Measurements from ENCODE around the gene HOXB3. TPM values are rescaled to one million over a fixed set of nuclear protein-coding genes. Genes with fewer than 3 reads are reported as not detected.

HOXB3 gene
- total RNA-seq, 3 donors from 2014 or later = 13.8 to 36.7 (median 14.4) TPM

GRCh38 chr17:48615963-48616716 is 26.1 kb upstream of the HOXB3 start:
- Histone ChIP-seq H3K27ac (no peak overlapping the region), H3K4me1 (no peaks in the 10 kb centered on the region), H3K4me3 (no peak overlapping the region), H3K27me3 (peaks cover 25 to 100% of the 10 kb centered on the region in 2 donors), H3K36me3 (no peaks in the 10 kb centered on the region), H3K9me3 (no peaks in the 10 kb centered on the region)
- DNase-seq (ENCODE audit: low spot score in 2 of 2) = no peak
- no peak for TF ChIP-seq POLR2A (IDR thresholded peaks at IDR 0.05)
- TF ChIP-seq POLR2AphosphoS5 (IDR thresholded peaks at IDR 0.05) = no peak
- TF ChIP-seq CTCF (IDR thresholded peaks at IDR 0.05) = no peak
- intact Hi-C loops (cut with DNase I; ENCODE audit: low total_unique reads) = no loop called here

GRCh38 chr17:48615047-48615962 is 25.3 kb upstream of the HOXB3 start, which contains the start of gene HOXB8:
TSS of gene HOXB8 (minus strand) at chr17:48615292. CDS start at chr17:48614704, 588 bp downstream.
- no peak within 1 kb of the TSS for H3K27ac ChIP-seq
- peak within 1 kb of the TSS; percentile 54 to 78 (median 68) for H3K4me3 ChIP-seq
- H3K36me3 ChIP-seq = no peaks in the 10 kb centered on the region
- TF ChIP-seq POLR2A (IDR thresholded peaks at IDR 0.05) (no peak), POLR2AphosphoS5 (IDR thresholded peaks at IDR 0.05) (no peak), CTCF (IDR thresholded peaks at IDR 0.05) (no peak)
- no peaks in the 10 kb centered on the region for H3K4me1 ChIP-seq
- intact Hi-C loops (cut with DNase I; ENCODE audit: low total_unique reads) = no loop called here
- no peak for DNase-seq (ENCODE audit: low spot score in 2 of 2)
- H3K27me3 ChIP-seq = peaks cover 25 to 100% of the 10 kb centered on the region in 2 donors
- H3K9me3 ChIP-seq = no peaks in the 10 kb centered on the region

GRCh38 chr17:48613862-48614694 is 24.0 kb upstream of the HOXB3 start:
- no peaks in the 10 kb centered on the region for H3K4me1 ChIP-seq

More at GRCh38 chr17:48613862-48614694, 24.0 kb upstream of the HOXB3 start:
- no peak for DNase-seq (ENCODE audit: low spot score in 2 of 2)
- intact Hi-C loops (cut with DNase I; ENCODE audit: low total_unique reads) = no loop called here
- TF ChIP-seq POLR2AphosphoS5 (IDR thresholded peaks at IDR 0.05) (no peak), POLR2A (IDR thresholded peaks at IDR 0.05) (no peak), CTCF (IDR thresholded peaks at IDR 0.05) (no peak)
- Histone ChIP-seq H3K27me3 (peaks cover 19 to 100% of the 10 kb centered on the region in 2 donors), H3K4me3 (peak overlapping the region; percentile 54 to 78 (median 68)), H3K9me3 (no peaks in the 10 kb centered on the region), H3K36me3 (no peaks in the 10 kb centered on the region), H3K27ac (no peak overlapping the region)
